ENCODE measurements around the gene MALSU1.
"Not testable (repeated sequence)": the region's sequence is repeated elsewhere in the genome, so short reads cannot be mapped to it uniquely, and the experiment has no call there.

MALSU1 gene

GRCh38 chr7:23287612-23288011 is 11.5 kb upstream of the MALSU1 start:
- DNase-seq, result no peak

- no peak for DNase-seq
Observed at GRCh38 chr7:23290993-23291392, 8.1 kb upstream of the MALSU1 start.

GRCh38 chr7:23291957-23292560 is 7.1 kb upstream of the MALSU1 start:
- no peak for DNase-seq

GRCh38 chr7:23292623-23293022 is 6.5 kb upstream of the MALSU1 start:
- DNase-seq, result no peak

- no peak for DNase-seq
Observed at GRCh38 chr7:23293500-23294073, 5.6 kb upstream of the MALSU1 start.

- no peak for DNase-seq
Observed at GRCh38 chr7:23294549-23295400, 4.4 kb upstream of the MALSU1 start.

- no peak for DNase-seq
Observed at GRCh38 chr7:23295401-23295697, 3.8 kb upstream of the MALSU1 start.

- no peak for DNase-seq
Observed at GRCh38 chr7:23298141-23298881, 828 bp upstream of the MALSU1 start.

GRCh38 chr7:23299770-23300300 is 696 bp downstream of the MALSU1 start:
- no peak for DNase-seq

GRCh38 chr7:23306936-23307521 is 7.9 kb downstream of the MALSU1 start:
- DNase-seq, result no peak

GRCh38 chr7:23308754-23309153 is 9.6 kb downstream of the MALSU1 start:
- DNase-seq, result no peak

- not testable (repeated sequence) for DNase-seq
Observed at GRCh38 chr7:23312141-23312540, 13.0 kb downstream of the MALSU1 start.

GRCh38 chr7:23315366-23315765 is 16.2 kb downstream of the MALSU1 start:
- DNase-seq, result no peak

GRCh38 chr7:23331132-23331531 is 32.0 kb downstream of the MALSU1 start:
- DNase-seq, result no peak

- no peak for DNase-seq
Observed at GRCh38 chr7:23332193-23332592, 33.1 kb downstream of the MALSU1 start.

GRCh38 chr7:23332910-23333612 is 33.9 kb downstream of the MALSU1 start:
- no peak for DNase-seq

- DNase-seq, result no peak
Observed at GRCh38 chr7:23333671-23334246, 34.6 kb downstream of the MALSU1 start.

GRCh38 chr7:23334482-23335056 is 35.4 kb downstream of the MALSU1 start:
- DNase-seq, result no peak

GRCh38 chr7:23335136-23335535 is 36.0 kb downstream of the MALSU1 start:
- no peak for DNase-seq

- no peak for DNase-seq
Observed at GRCh38 chr7:23335621-23336020, 36.5 kb downstream of the MALSU1 start.

GRCh38 chr7:23336086-23336485 is 36.9 kb downstream of the MALSU1 start:
- DNase-seq, result no peak

All from NCI-H187 (cell line).